Activated CD8-positive, alpha-beta memory T cell treated with anti-CD3 and anti-CD28 coated beads for 1 hour (primary cell): Measurements from ENCODE around the gene PTH1R.

ENCODE experiments used
- DNase-seq, 2 donors: peaks; one replicate each; pipeline ENCODE4 v3.0.0-alpha.2; 2020; ENCODE audit warnings: low read depth in 1 of 2; ENCODE audit errors: extremely low read depth in 1 of 2

The PTH1R gene

DNA sequence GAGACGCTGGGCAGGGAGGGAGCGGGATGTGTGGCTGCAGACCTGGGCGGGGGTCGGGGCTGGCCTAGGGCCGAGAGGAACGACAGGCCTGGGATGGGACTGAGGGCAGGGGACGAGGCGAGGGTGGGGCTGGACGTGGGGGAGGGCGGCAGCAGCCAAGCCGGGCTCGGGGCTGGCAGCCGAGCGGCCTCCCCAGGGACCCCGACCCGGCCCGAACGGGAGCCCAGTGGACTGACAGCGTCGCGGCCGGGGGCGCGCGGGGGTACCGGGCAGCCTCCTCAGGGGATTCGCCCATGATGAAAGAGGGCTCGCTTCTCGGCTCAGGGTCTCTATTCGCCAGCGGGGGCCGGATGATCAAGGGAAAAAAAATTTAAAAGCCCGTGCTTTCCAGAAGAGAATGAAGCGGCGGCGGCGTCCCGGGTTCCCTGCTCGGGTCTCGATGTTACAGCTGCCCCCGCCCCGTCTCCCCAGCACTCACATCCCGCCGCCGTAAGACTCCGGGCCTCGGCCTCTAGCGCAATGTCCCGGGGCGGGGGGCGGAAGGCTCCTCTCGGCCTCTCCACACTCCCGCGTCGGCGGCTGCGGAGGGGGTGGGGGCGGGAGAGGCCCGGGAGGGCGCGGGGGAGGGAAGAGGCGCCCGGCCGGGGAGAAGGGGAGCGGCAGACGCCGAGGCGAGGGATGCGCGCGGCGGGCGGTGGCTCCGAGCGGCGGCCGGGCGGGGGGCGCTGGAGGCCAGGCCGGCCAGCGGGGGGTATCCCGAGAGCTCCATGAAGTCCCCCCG, 4.3 kb downstream of the PTH1R start:
- DNase-seq, result no peak

DNA sequence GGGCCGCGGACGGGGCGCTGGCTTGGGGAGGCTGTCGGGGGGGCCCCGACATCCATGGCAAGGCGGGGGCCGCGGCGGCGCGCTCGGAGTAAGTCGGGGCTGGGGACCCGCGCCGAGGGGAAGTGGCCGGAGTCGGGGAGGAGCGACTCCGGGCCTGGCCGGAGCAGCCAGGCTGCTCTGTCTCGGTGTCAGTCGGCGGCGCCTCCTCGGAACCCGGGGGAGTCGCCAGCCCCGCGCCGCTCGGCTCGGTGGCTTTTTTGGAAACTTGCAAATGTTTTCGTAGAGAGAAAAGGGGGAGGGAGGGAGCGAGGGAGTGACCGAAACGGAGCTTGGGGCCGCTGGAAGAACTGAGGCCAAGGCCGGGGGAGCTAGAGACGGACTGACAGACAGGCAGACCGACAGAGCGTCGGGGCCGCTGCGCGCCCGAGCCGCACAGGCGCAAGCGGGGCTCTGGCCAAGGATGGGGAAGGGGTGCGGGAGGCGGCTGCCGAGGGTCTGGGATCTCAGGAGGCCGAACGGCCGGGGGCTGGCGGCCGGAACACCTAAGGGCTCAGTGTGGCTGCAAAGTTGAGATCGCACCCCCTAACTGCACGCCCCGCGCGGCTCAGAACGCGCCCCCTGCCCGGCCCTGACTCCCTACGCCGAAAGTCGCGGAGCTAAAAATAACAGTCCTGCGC, 5.0 kb downstream of the PTH1R start:
- DNase-seq, result no peak

DNA sequence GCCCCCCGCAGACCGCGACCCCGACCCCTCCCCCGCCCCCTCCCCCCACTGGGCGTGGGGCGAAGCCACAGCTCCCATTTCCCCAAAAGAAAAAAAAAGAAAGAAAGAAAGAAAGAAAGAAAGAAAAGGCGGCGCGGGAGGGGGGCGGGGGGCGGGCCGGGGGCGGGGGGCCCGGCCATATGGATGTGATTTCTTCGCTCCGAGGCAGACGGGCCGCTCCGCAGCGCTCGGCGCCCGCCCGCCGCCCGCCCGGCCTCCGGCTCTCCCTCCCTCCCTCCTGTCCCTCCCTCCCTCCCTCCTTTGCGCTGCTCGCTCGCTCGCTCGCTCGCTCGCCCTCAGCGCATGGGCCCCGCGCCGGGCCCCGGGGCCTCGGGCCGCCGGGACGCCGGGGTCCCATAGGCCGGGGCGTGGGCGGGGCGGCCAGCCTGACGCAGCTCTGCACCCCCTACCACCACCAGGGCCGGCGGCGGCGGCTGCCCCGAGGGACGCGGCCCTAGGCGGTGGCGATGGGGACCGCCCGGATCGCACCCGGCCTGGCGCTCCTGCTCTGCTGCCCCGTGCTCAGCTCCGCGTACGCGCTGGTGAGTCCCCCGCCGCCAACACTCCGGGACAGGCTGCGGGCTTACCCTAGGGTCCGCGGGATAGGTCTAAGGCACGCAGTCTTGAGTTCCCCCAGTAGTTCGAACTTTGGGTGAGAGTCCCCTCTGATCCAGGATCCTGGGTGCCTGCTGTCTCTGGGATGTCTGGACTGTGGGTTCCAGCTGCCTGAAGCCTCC, 5.7 kb downstream of the PTH1R start:
- DNase-seq, result no peak

DNA sequence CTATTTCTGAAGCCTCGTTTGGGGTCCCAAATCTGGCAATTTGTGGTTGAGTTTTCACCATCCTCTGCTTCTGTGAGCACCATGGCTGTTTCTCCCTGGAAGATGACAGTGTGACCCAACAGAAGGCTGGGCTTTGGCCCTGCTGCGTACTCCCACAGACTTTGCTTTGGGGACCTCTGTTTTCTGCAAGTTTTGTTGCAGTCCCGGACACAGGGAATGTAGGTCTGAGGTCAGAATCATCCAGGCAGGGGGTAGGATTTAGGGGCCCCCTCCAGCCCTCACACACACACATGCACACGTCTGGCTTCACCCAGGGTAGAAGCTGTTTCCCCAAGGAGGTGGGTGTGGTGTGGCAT, 6.3 kb downstream of the PTH1R start:
- no peak for DNase-seq

DNA sequence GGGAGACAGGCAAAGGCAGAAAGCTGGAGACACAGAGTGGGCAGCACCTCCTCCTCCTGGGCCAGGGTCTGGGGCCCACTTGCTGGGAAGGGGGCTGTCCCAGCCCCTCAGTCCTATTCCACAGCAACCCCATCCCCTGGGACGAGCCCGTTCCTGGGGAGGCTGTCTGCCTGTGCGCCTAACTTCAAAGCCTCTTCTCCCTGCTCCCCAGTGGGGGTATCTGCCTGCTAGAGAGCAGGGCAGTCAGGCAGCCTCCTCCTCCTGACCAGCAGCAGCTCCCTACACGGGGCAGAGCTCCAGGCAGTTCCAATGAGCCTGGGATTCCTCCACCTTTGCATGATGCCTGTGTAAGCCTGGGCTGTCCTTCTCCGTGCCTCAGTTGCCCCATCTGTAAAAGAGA, 6.9 kb downstream of the PTH1R start:
- DNase-seq, result no peak

DNA sequence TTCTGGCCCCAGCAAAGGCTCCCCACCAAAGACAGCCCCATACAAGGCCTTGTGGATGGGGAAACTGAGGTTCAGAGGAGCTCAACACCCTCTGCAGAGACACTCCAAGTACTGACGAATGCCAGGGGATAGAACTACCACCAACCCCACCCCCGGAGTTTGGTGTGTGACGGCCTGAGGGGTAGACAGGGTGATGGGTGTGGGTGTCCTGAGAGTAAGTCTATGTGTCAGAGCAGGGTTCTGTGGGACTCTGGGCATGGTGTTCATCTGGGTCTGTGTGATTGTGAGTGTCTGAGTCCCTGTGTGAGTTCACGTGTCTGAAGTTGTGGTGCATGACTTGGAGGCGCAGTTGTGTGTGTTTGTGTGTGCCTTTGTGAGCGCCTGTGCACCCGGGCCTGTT, 7.4 kb downstream of the PTH1R start:
- no peak for DNase-seq

DNA sequence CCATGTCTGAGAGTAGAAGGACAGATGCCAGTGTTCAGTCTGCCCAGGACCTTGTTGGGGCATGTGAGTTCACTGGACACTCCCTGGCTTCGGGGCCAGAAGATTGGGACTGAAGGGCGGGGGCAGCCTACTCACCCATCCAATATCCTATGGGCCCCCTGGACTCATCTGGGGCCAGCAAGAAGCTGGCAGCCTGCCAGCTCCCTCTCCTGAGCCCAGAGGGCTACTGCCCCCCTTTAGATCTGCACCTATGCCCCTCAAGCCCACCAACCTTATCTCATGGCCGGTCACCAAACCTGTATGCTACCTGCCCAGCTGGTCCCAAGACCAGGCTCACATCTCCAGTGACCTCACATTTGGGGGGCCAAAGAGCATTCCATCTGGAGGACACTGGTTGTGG, 8.1 kb downstream of the PTH1R start:
- DNase-seq, result no peak

DNA sequence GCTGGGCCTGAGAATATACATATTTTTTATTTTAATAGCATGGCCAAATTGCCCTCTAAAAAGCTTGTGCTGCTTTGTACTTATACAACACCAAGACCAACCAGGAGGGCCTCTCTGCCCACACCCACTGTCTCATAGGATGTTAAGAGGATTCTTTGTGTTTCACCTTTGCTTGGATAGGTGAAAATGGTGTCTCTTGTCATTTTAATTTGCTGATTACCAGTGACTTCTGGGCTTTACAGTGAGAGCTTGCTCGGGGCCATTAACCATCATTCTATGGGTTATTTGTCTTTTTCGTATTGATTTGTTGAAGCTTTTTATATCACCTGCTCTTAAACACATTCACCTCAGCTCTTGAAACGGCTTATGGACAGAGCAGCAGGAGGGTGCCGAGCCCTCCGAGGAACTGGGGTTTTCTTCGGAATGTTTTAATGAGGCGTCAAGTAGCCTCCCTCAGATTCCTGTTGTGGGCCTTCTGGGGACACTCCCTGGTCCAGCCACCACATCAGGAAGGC, 10.5 kb downstream of the PTH1R start:
- no peak for DNase-seq

DNA sequence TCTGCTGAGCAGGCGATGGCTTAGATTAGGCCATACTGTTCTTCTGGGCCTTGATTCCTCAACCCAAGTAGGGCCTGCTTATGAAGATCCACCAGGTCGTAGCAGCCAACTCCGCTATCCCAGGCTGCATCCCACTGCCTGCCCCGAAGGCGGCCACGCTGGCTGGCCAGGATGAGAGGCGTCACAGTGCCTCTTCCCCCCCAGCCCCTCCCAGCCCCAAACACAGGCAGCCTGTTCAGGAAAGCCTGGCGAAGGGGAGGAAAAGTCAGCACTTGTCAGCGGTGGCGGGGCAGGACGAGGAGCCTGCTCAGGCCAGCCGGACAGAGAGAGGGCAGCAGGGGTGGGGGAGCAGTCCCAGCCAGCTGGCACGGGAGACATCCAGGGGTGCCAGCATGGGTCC, 11.2 kb downstream of the PTH1R start:
- no peak for DNase-seq

DNA sequence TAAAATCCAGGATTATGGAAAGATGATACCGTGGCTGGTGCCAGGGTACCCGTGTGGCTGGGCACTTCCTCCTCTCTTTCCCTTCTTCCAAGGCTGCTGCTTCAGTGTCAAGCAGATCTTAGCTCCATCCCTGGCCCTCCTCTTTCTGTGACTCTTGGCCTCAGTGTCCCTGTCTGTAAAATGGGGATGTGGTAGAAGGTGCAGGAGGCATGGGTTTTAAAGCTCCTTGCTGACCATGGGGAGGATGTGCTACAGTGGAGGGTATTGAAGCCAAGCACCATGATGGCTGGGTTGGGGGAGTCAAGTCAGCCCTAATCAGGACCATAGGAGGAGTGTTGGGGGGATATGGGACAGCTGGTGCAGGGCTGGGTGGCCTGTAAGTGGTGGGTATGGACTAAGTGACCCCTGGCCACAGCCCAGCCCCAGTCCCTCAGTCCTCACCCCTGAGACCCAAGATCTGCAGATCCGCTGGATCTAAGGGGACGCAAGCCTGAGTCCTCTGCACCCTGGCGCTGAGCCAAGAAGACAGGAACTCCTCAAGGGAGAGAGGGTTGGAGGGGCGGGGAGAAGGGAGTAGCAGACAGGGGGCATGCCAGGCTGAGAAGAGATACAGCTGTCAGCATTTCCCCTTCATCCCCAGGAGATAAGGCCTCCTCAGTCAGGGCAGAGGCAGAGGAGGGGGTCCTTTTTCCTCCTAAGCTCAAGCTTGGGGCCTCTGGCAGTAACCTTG, 12.0 kb downstream of the PTH1R start:
- DNase-seq, result no peak

DNA sequence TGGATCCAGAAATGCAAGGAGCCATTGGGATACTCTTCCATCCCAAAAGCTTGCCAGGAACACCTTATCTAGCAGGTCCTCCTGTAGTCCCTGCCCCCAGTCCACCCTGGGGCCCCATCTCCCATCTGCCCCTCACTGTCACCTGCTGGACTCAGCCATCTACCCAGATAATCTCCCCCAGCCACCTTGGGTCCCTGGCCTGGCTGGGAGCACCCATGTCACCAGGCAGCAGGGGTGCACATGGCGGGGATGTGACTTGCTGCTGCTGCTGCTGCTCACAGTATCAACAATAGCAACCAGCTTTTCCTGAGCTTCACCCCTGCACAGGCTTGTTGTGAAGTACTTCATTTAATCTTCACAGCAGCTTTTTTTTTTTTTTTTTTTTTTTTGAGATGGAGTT, 12.6 kb downstream of the PTH1R start:
- DNase-seq, result no peak

DNA sequence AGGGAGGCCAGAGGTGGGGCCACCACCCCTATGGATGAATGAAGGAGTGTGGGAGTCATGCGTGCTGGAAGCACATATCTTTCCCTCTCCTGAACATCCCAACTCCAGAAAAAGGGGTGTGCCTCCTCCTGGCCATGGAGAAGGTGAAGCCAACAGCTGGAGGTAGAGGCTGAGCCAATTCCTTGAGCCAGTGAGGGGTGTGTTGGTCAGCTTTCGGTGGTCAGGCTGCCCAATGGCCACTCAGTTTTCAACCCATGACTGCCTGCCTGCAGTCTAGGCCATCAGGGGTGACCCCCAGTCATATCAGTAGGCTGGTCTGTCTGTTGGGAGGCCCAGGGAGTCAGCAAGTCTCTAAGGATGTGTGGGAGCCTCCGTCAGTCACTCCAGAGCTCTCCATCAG, 13.6 kb downstream of the PTH1R start:
- DNase-seq, result no peak

DNA sequence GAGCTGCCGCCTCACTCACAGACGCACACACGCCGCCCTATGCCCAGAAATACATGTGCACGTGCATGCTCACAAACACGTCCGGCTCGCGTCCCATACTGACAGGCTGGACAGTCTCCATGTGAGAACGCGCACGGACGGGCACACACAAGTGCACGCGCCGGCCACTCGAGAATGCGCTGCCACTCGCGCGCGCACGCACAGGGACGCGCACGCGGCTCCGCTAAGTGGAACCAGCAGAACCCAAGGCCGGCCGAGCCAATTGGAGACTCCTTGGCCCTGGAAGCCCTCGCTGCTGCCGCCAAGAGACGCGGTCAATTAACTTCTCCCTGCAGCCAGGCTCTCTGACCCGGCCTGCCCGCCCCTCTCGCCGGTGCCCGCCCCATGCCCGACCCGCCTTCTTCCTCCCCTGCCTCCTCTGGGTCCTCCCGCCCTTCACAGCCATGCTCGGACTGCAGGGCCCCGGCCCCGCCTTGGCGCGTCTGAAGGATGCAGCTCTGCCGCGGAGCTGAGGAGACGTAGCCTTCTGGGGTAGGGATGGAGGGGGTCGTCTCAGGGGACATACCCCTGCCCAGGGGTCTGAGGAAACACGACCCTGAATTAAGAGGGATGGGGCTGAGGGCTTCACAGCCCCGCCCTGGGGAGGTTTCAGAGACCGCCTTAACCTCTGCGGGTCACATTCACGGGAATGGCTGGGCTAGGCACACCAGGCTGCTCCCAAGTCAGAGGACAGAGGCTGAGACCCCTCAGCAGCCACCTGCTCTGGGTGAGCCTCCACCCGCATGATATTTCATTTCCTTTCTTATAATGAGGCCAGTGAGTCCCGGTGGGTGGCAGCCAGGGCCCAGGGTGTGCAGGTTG, 15.0 kb downstream of the PTH1R start:
- DNase-seq, result no peak

DNA sequence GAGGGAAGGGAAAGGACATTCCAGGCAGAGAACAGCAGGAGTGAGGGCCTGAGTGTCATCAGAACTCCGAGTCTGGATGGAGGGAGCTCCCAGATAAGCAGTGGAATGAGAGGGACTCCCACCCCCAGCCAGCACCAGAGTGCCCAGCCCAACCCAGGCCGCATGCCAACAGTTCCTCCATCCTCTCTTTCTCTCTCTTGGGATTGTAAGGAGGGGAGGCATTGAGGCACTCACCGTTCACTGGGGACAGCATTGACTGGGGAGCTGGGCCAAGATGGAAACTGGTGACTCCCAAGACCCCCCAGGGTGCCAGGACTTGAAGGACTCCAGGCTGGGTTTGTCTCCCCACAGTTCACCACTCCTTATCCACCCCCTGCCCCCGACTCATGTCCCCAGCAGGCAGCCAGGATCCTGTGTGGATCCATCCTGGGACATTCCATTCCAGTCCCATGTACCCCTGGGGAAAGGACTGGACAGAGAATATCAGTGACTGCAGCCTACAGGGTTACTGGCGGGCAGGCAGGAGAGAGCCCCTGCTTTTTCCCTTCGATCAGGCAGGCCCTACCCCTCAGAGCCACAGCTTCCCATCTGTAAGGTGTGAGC, 15.7 kb downstream of the PTH1R start:
- no peak for DNase-seq

DNA sequence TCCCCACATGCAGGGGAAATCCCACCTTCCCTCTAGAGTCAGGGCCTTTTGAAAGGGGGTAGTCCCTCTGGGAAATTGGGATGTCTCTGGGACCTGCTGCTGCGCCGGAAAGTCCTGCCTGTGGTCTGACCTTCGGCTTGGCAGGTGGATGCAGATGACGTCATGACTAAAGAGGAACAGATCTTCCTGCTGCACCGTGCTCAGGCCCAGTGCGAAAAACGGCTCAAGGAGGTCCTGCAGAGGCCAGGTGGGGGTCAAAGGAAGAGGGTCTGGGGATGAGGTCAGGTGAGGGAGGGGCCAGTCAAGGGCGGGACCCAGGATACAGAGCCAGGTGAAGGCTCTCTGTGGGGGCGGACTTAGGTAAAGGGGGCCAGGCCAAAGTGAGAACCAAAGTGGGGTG, 16.2 kb downstream of the PTH1R start:
- DNase-seq, result no peak

DNA sequence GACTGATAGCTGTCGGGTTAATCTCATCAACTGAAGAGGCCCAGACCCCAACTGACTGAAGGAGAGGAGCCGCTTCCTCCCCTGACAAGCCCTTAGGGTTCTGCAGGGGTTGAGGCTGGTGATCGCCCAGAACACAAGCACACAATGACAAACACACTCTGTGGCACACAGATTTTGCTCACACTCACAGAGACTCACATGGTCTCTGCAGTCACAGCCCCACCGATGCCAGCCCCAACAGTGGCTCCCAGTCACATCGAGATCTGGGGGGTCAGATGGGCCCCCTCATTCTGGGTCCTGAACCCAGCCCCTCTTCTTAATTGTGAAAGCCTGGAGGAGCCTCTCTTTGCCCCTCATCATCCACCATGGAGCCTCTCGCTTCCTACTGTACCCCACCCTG, 16.7 kb downstream of the PTH1R start:
- no peak for DNase-seq

DNA sequence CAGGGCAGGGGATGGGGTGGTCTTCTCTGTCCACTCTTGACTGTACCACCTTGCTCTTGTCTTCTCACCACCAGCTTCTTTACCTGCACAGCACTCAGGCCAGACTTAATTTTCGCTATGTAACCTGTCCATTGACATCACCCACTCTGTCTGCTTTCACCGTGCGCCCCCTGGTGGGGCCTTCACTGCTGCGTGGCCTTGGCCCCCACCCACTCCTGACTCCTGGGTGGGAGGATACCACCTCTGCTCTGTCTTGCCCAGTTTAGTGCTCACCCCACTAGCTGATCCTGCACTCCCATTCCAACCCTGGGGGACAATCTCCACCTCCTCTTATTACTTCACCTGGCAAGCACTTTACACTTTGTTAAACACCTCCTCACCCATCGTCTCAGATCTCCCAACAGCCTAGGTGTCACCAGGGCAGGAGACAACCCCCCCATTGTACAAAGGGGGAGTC, 17.7 kb downstream of the PTH1R start:
- peak; percentile 38 to 72 for DNase-seq

DNA sequence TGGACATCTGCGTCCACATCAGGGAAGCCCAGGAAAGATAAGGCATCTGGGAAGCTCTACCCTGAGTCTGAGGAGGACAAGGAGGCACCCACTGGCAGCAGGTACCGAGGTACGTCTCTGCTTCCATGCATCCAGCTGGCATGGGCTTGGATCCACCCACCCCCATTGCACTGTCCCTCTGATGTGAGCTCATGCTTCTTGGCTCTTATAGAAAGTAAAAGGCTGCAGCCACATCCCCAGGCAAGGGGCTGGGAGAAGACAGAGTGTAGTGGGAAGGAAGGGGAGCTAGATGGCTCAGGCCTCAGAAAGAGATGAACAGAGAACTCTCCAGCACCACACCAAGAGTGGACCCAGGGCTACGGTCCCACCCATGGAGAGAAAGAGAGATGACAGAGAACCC, 18.2 kb downstream of the PTH1R start:
- DNase-seq, result no peak

DNA sequence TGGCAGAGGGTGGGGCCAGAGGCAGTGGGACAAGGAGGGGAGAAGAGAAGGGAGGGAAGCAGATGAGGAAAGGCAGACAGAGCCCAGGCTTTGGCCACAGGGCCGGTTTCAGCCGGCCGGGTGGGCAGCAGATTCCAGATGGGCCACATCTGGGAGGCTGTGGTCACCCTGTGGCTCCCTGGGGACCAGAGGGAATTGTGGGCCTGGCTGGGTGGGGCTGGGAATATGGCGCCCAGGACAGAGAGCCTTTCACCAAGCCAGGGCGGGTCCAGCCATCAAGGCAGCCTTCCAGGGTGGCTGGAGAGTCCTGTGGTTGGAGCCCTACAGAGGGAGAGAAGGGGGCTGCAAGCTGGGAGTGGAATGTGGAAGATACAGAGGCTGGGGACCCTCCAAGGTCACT, 18.9 kb downstream of the PTH1R start:
- no peak for DNase-seq

DNA sequence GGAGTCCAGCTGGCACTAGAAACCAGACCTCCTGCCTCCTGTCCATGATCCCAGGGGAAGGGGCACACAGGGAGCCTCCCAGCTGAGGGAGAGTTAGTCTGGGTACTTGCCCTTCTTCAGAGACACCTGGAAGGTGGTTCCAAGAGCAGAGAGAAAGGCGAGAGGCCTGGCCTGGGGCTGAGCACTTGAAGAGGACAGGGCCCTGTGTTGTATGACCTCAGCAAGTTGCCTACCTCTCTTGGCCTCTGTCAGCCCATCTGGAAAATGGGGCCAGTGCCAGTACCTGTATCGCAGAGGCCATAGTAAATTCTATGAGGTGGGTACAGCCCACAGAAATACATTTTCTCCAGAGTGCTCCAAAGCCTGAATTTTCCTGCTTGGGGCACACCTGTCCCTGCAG, 19.5 kb downstream of the PTH1R start:
- DNase-seq, result no peak
